ENCODE data around the gene STAC3. TPM values are rescaled to one million over a fixed set of nuclear protein-coding genes. Genes with fewer than 3 reads are reported as not detected.

Gene STAC3
- total and polyA plus RNA-seq, 9 of the 15 experiments (the other 6 are each of a cell fraction or from before 2014, with no cell fraction given), result 0.45 to 6.4 (median 3.3) TPM

- TF ChIP-seq SLC30A9 (CRISPR knock-in tag; IDR thresholded peaks at IDR 0.05), result no peak
- TF ChIP-seq DIDO1 (tag; IDR thresholded peaks at IDR 0.05; ENCODE audit: low read depth), result no peak
- no peak for TF ChIP-seq ZNF655 (CRISPR knock-in tag; IDR thresholded peaks at IDR 0.05)
- no peak; the same call in 1 of the 2 replicates for TF ChIP-seq ZNF232 (CRISPR knock-in tag; IDR thresholded peaks at IDR 0.05)
- no peak for TF ChIP-seq NUFIP1 (IDR thresholded peaks at IDR 0.05; ENCODE audit: partially characterized antibody)
- TF ChIP-seq MTA1 (IDR thresholded peaks at IDR 0.05; ENCODE audit: borderline replicate concordance), result no peak; the same call in 1 of the 2 replicates
- no peak for TF ChIP-seq ZHX1 (conservative IDR thresholded peaks at IDR 0.05; ENCODE audit: low read length)
- TF ChIP-seq GABPB2 (CRISPR knock-in tag; conservative IDR thresholded peaks at IDR 0.05), result no peak
- no peak for TF ChIP-seq E2F5 (CRISPR knock-in tag; IDR thresholded peaks at IDR 0.05)
- TF ChIP-seq TAF1 (IDR thresholded peaks at IDR 0.05; ENCODE audit: control insufficient read depth, extremely low read depth, insufficient read depth, low read length, severe bottlenecking), result peak; percentile 54
- TF ChIP-seq HDAC3 (IDR thresholded peaks at IDR 0.05; ENCODE audit: borderline replicate concordance, partially characterized antibody), result no peak
- no peak for TF ChIP-seq CHCHD3 (CRISPR knock-in tag; IDR thresholded peaks at IDR 0.05)
- TF ChIP-seq ZNF695 (CRISPR knock-in tag; IDR thresholded peaks at IDR 0.05), result no peak
- no peak for TF ChIP-seq BDP1 (IDR thresholded peaks at IDR 0.05; ENCODE audit: insufficient read depth, insufficient read length)
- TF ChIP-seq BMI1 (IDR thresholded peaks at IDR 0.05; ENCODE audit: low read length), result no peak
- TF ChIP-seq LCOR (CRISPR knock-in tag; IDR thresholded peaks at IDR 0.05), result no peak; the same call in 1 of the 2 replicates
- no peak for TF ChIP-seq NELFE (IDR thresholded peaks at IDR 0.05; ENCODE audit: insufficient read depth, insufficient read length)
- TF ChIP-seq RBM17 (IDR thresholded peaks at IDR 0.05; ENCODE audit: borderline replicate concordance, low read depth, low read length), result no peak
- TF ChIP-seq ELF2 (CRISPR knock-in tag; IDR thresholded peaks at IDR 0.05), result no peak
- no peak for TF ChIP-seq RFX1 (IDR thresholded peaks at IDR 0.05)
- no peak for TF ChIP-seq BACH1 (tag; IDR thresholded peaks at IDR 0.05)
- no peak for TF ChIP-seq MAFG (tag; conservative IDR thresholded peaks at IDR 0.05)
- TF ChIP-seq RB1 (IDR thresholded peaks at IDR 0.05; ENCODE audit: low read depth), result no peak
These were observed 21.2 kb downstream of the STAC3 start, which contains the start of gene SHMT2 (continued) for GRCh38 chr12:57229634-57230380.
